SJSA1 (cell line): ENCODE results near the gene POLE2. TPM values are rescaled to one million over a fixed set of nuclear protein-coding genes. Genes with fewer than 3 reads are reported as not detected.

Experiments used
- total RNA-seq: library from RNA; depleted of rRNA; stranded (reverse); fragments of >200 nt; shearing (Covaris generic); gene quantifications from 2 replicates; pipeline ENCODE4 v1.2.3, GENCODE V29; 2014; rRNA removed

Gene POLE2
- total RNA-seq, 1 experiment from 2014 or later = 26.1 TPM

Other genes starting within 250 kb of the POLE2 start
- gene RPS29, start 101.8 kb downstream of the POLE2 start, total RNA-seq = 2,039 and 3,165 TPM in 2 replicates
- 39.0 and 46.7 TPM in 2 replicates for gene LRR1, start 89.3 kb downstream of the POLE2 start, total RNA-seq
- gene RPL36AL, start 67.6 kb downstream of the POLE2 start, total RNA-seq = 165 and 336 TPM in 2 replicates
- gene MGAT2, start 67.4 kb downstream of the POLE2 start, total RNA-seq = 80.5 and 106 TPM in 2 replicates
- gene DNAAF2, start 53.0 kb downstream of the POLE2 start, total RNA-seq = 10.8 and 12.7 TPM in 2 replicates
- gene KLHDC1, start 4.9 kb upstream of the POLE2 start, total RNA-seq = 1.3 and 1.8 TPM in 2 replicates
- gene KLHDC2, start 79.9 kb upstream of the POLE2 start, total RNA-seq = 17.6 and 23.5 TPM in 2 replicates
- 30.4 and 42.7 TPM in 2 replicates for gene NEMF, start 164.6 kb upstream of the POLE2 start, total RNA-seq
- gene ARF6, start 204.9 kb upstream of the POLE2 start, total RNA-seq = 60.9 and 61.2 TPM in 2 replicates